Adrenal gland (tissue), 12 donors: ENCODE results near the gene CBLC. TPM values are rescaled to one million over a fixed set of nuclear protein-coding genes. Genes with fewer than 3 reads are reported as not detected.

Source experiments
- DNase-seq, 7 donors: peaks; one replicate each; pipeline ENCODE4 v3.0.0-alpha.2; 2019 to 2020
- H3K27ac ChIP-seq, 5 donors: fragments of 200-600 bp; sonication (generic) in 4 of 5; 1 replicate in 3 of 5; 2 replicates in 2 of 5; pipeline versions ENCODE4 v1.5.1 to v1.8.0; 2016 to 2020; ENCODE audit warnings: mild to moderate bottlenecking in 1 of 5
- H3K27me3 ChIP-seq: fragments of 200-600 bp; 2 replicates; pipeline ENCODE4 v1.8.0; 2021
- H3K36me3 ChIP-seq, 2 donors: fragments of 200-600 bp; replicated peaks in 1 of 2; 1 replicate in 1 of 2; 2 replicates in 1 of 2; pipeline versions ENCODE4 v1.5.1 to v1.8.0; 2018 to 2022
- H3K4me1 ChIP-seq, 2 donors: fragments of 200-600 bp; replicated peaks in 1 of 2; 1 replicate in 1 of 2; 2 replicates in 1 of 2; pipeline versions ENCODE4 v1.5.1 to v1.8.0; 2018 to 2021
- H3K4me3 ChIP-seq, 4 donors: fragments of 200-600 bp; sonication (generic) in 3 of 4; one replicate each; pipeline ENCODE4 v1.5.1; 2016 to 2018
- H3K9me3 ChIP-seq, 3 donors: fragments of 200-600 bp; sonication (generic) in 1 of 3; replicated peaks in 1 of 3; 1 replicate in 2 of 3; 2 replicates in 1 of 3; pipeline versions ENCODE4 v1.5.1 to v1.8.0; 2016 to 2021
- POLR2A ChIP-seq, 2 donors: fragments of 450-650 bp; IDR thresholded peaks; one replicate each; pipeline ENCODE4 v1.6.1; 2017; ENCODE audit warnings: antibody characterized with exemption in 2 of 2, mild to moderate bottlenecking in 2 of 2, moderate library complexity in 1 of 2
- WGBS, 4 donors: extraction: QIAGEN DNeasy Blood & Tissue Kit in 2 of 4; methylation state at CpG; one replicate each; pipeline versions ENCODE4 v1.1.5 to v1.1.7; 2013 to 2017; 5-methylcytosine and 5-hydroxymethylcytosine counted together
- intact Hi-C, 2 donors: fragments of 100-400 bp; cut with DNase I; formaldehyde crosslinking; loops; one replicate each; pipeline versions ENCODE4 v1.14.1 to v1.15.0; 2022 to 2023
- polyA plus RNA-seq, 3 donors: library from polyadenylated mRNA; stranded (reverse); fragments of 200-250 nt in 2 of 3; fragments of 350-450 nt in 1 of 3; fragmentation: Illumina TruSeq in 1 of 3; extraction: RNeasy Lipid Tissue Mini Kit (QIAGEN cat#74804) in 1 of 3; gene quantifications; one replicate each; pipeline ENCODE4 v1.2.3, GENCODE V29; 2013 to 2014
- total RNA-seq, 9 donors: library from RNA; depleted of rRNA in 4 of 9; stranded (reverse); fragments of >200 nt in 4 of 9; fragments of 120-200 nt in 1 of 9; fragmentation: NEBNext Ultra II Directional in 1 of 9; extraction: Animal tissue kit (Norgen Biotek cat#: 25700) in 1 of 9; gene quantifications; one replicate each; pipeline versions ENCODE4 v1.1.0 to v1.2.4, GENCODE V29; 2013 to 2023
- TF ChIP-seq, protein P1 (sequence below), 6 experiments: fragments of 450-650 bp in 4 of 6; fragments of 200-600 bp in 2 of 6; sonication (generic) in 1 of 6; IDR thresholded peaks; 1 replicate in 5 of 6; 2 replicates in 1 of 6; pipeline versions ENCODE4 v1.5.1 to v1.8.0; 2016 to 2021; ENCODE audit warnings: antibody characterized with exemption in 6 of 6, mild to moderate bottlenecking in 2 of 6, moderate library complexity in 1 of 6
- donor health status: healthy with polysubstance abuse.
- donor health status: Bipolar disorder and iron deficiency.
- donor health status: DM: yes; HTN: yes; CAD: no.
- donor health status: DM: no; HTN: no; CAD: no.
- donor health status: DM: no; HTN: no; CAD: no.
- donor health status: DM: yes; HTN: yes; CAD: no.

The CBLC gene
- total and polyA plus RNA-seq, 12 donors = 0.13 to 0.14 TPM; not detected in 10

DNA sequence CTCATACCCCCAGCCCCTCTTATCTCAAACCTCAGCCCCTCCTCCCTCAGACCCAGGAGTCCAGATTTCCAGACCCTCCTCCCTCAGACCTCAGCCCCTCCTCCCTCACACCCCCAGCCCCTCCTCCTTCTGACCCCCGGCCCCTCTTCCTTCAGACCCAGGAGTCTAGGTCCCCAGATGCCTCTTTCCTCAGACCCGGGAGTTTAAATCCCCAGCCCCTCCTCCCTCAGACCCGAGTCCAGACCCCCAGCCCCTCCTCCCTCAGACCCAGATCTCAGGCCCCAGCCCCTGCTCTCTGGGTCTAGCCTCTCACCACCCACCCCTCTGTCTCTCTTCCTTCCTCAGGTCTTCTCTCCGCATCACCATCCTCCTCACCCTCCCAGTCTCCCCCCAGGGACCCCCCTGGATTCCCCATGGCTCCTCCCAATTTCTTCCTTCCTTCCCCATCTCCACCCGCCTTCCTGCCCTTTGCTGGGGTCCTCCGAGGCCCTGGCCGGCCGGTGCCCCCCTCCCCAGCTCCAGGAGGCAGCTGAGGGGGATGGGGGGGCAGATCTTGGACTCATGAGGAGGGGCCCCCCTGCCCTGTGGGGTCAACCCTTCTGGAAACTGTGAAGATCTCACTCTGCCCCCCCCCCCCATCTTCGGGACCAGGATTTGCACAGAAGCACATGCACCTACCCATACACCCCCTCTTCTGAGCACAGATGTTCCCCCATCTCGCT is 18.4 kb upstream of the CBLC start:
- no peak for DNase-seq
- Histone ChIP-seq H3K4me3 (no peak overlapping the region), H3K27ac (peak overlapping the region in 2 of 5 donors; percentile 72 to 96), H3K9me3 (no peaks in the 10 kb centered on the region), H3K36me3 (peaks cover 0 to 52% of the 10 kb centered on the region in 2 donors), H3K27me3 (no peaks in the 10 kb centered on the region), H3K4me1 (peaks cover 26 to 40% of the 10 kb centered on the region in 2 donors)
- no peak for TF ChIP-seq POLR2A (IDR thresholded peaks at IDR 0.05)
- TF ChIP-seq, protein P1, sequence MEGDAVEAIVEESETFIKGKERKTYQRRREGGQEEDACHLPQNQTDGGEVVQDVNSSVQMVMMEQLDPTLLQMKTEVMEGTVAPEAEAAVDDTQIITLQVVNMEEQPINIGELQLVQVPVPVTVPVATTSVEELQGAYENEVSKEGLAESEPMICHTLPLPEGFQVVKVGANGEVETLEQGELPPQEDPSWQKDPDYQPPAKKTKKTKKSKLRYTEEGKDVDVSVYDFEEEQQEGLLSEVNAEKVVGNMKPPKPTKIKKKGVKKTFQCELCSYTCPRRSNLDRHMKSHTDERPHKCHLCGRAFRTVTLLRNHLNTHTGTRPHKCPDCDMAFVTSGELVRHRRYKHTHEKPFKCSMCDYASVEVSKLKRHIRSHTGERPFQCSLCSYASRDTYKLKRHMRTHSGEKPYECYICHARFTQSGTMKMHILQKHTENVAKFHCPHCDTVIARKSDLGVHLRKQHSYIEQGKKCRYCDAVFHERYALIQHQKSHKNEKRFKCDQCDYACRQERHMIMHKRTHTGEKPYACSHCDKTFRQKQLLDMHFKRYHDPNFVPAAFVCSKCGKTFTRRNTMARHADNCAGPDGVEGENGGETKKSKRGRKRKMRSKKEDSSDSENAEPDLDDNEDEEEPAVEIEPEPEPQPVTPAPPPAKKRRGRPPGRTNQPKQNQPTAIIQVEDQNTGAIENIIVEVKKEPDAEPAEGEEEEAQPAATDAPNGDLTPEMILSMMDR (IDR thresholded peaks at IDR 0.05) = no peak
- intact Hi-C loops = no loop called here
- 68 to 82% (median 80%) methylated on average over 8 to 10 of the region's 10 CpGs for WGBS, 4 donors

DNA sequence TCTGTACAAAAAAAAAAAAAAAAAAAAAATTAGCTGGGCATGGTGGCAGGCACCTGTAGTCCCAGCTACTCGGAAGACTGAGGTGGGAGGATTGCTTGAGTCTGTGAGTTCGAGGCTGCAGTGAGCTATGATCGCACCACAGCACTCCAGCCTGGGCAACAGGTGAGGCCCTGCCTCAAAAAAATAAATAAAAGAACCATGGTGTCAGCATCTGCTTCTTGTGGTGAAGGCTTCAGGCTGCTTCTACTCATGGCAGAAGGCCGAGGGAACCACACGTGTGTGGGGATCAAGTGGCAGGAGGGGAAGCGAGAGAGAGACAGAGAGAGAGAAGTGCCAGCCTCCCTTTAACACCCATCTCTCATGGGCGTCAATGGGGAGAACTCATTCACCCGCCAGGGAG is 15.7 kb upstream of the CBLC start:
- H3K9me3 ChIP-seq = no peaks in the 10 kb centered on the region
- no peak for TF ChIP-seq POLR2A (IDR thresholded peaks at IDR 0.05)
- TF ChIP-seq, protein P1 (IDR thresholded peaks at IDR 0.05) = no peak
- no peaks in the 10 kb centered on the region for H3K27me3 ChIP-seq
- whole genome bisulfite sequencing, 4 donors = 85 to 90% (median 88%) methylated on average over 8 of the region's 8 CpGs
- intact Hi-C loops = loop anchor here in 1 of 2 donors (10.0 kb wide), 1 partner anchor 107 kb away; no protein-coding TSS in a partner anchor
- peaks cover 0 to 35% of the 10 kb centered on the region in 2 donors for H3K36me3 ChIP-seq
- H3K4me1 ChIP-seq = peaks cover 2 to 29% of the 10 kb centered on the region in 2 donors
- no peak overlapping the region for H3K27ac ChIP-seq
- DNase-seq = no peak
- H3K4me3 ChIP-seq = no peak overlapping the region

DNA sequence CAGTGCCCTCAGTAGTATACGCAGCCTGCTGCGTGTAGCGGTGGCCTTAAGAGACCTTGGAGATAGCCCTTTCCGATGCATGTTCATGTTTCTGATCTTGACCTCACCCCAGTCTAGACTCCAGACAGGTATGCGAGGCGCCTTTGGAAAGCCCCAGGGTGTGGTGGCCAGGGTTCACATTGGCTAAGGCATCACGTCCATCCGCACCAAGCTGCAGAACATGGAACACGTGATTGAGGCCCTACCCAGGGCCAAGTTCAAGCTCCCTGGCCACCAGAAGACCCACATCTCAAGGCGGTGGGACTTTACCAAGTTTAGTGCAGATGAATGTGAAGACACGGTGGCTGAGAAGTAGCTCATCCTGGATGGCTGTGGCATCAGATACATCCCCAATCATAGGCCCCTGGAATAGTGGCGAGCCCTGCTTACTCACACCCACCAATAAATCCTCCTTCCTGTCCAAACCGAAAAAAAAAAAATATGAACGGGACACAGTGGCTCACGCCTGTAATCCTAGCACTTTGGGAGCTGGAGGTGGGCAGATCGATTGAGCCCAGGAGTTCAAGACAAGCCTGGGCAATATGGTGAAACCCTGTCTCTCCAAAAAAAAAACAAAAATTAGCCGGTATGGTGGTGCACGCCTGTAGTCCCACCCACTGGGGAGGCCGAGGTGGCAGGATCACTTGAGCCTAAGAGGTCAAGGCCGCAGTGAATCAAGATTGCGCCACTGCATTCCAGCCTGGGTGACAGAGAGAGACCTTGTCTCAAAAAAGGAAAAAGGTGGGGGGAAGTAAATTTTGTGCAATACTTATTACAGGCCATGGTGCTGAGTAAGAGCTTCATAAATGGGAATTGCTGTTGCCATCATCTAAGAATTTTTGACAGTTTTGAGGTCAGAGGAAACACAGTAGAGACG is 12.4 kb upstream of the CBLC start:
- no peaks in the 10 kb centered on the region for H3K9me3 ChIP-seq
- no peak for TF ChIP-seq POLR2A (IDR thresholded peaks at IDR 0.05)
- TF ChIP-seq, protein P1 (IDR thresholded peaks at IDR 0.05) = no peak
- 70 to 77% (median 73%) methylated on average over 14 to 22 of the region's 22 CpGs for WGBS, 4 donors
- peak overlapping the region in 3 of 5 donors; percentile 16 to 49 (median 18) for H3K27ac ChIP-seq
- DNase-seq = peak in 6 of 7 donors; percentile 54 to 81 (median 80)
- no peaks in the 10 kb centered on the region for H3K27me3 ChIP-seq
- H3K36me3 ChIP-seq = peaks cover 0 to 5% of the 10 kb centered on the region in 2 donors
- H3K4me1 ChIP-seq = peaks cover 0 to 15% of the 10 kb centered on the region in 2 donors
- H3K4me3 ChIP-seq = no peak overlapping the region
- intact Hi-C loops = loop anchor here in 1 of 2 donors (10.0 kb wide), 1 partner anchor 110 kb away; no protein-coding TSS in a partner anchor

DNA sequence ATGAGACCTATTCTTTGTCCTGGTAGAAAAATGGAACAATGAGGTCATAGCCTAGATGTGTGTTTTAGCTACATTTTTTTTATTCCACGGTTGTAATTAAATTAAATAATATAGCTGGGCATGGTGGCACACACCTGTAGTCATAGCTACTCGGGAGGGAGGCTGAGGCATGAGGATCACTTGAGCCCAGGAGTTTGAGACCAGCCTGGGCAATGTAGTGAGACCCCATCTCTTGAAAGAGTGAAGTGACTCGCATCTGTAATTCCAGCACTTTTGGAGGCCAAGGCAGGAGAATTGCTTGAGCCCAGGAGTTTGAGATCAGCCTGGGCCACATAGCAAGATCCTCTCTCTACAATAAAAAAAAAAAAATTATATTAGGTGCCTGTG is 11.7 kb upstream of the CBLC start:
- intact Hi-C loops = loop anchor here in 1 of 2 donors (10.0 kb wide), 1 partner anchor 111 kb away; no protein-coding TSS in a partner anchor
- peak overlapping the region in 2 of 5 donors; percentile 18 to 49 for H3K27ac ChIP-seq
- TF ChIP-seq POLR2A (IDR thresholded peaks at IDR 0.05) = no peak
- TF ChIP-seq, protein P1 (IDR thresholded peaks at IDR 0.05) = no peak

More for the DNA sequence above, 11.7 kb upstream of the CBLC start:
- 80 to 85% (median 81%) methylated on average over 3 of the region's 3 CpGs for WGBS, 4 donors
- Histone ChIP-seq H3K27me3 (no peaks in the 10 kb centered on the region), H3K9me3 (no peaks in the 10 kb centered on the region), H3K36me3 (no peaks in the 10 kb centered on the region), H3K4me3 (no peak overlapping the region), H3K4me1 (peaks cover 0 to 15% of the 10 kb centered on the region in 2 donors)
- DNase-seq = no peak
